Brain microvascular endothelial cell (primary cell): ENCODE measurements around the gene GLS.

Source experiments
- DNase-seq: peaks from one replicate; pipeline ENCODE4 v3.0.0-alpha.2; 2020
- H3K27ac ChIP-seq: fragments of 250-450 bp; sonication (Bioruptor Pico); 2 replicates; pipeline ENCODE4 v1.5.1; 2020; ENCODE audit warnings: mild to moderate bottlenecking, moderate library complexity
- H3K27me3 ChIP-seq: fragments of 250-450 bp; sonication (Bioruptor Pico); replicated peaks from 2 replicates; pipeline ENCODE4 v1.5.1; 2020; ENCODE audit warnings: mild to moderate bottlenecking
- H3K36me3 ChIP-seq: fragments of 250-450 bp; sonication (Bioruptor Pico); replicated peaks from 2 replicates; pipeline ENCODE4 v1.5.1; 2020; ENCODE audit warnings: mild to moderate bottlenecking
- H3K4me3 ChIP-seq: 2 replicates; pipeline ENCODE4 v1.5.1; 2011; ENCODE audit warnings: low read depth, mild to moderate bottlenecking, control low read depth, low read length, moderate library complexity
- CTCF ChIP-seq: IDR thresholded peaks from 2 replicates; pipeline ENCODE4 v1.5.1; 2011; ENCODE audit warnings: low read depth, mild to moderate bottlenecking, moderate library complexity, low read length, control low read depth, inconsistent platforms; ENCODE audit errors: missing control alignments
- in situ Hi-C: cut with HindIII; loops from 2 replicates; pipeline ENCODE4 v1.10.0; 2017; ENCODE audit warnings: low sequenced_read_pairs, low pct_ligation_motif_present

The GLS gene

GRCh38 chr2:190880378-190881083 lies at the start of gene GLS:
GLS (plus strand) TSS chr2:190880821; CDS start chr2:190881085, 264 bp downstream.
- in situ Hi-C loops = no loop called here
- no peak for TF ChIP-seq CTCF
- no peaks in the 10 kb centered on the region for H3K36me3 ChIP-seq

GRCh38 chr2:190831941-190832340 lies 48.7 kb upstream of the GLS start:
- no peak for DNase-seq
- Histone ChIP-seq H3K27ac (no peak overlapping the region), H3K36me3 (no peaks in the 10 kb centered on the region), H3K27me3 (no peaks in the 10 kb centered on the region), H3K4me3 (no peak overlapping the region)
- no peak for TF ChIP-seq CTCF
- in situ Hi-C loops = no loop called here

More at GRCh38 chr2:190880378-190881083, at the start of gene GLS:
- H3K27ac ChIP-seq = peak within 1 kb of the TSS; percentile 64
- H3K4me3 ChIP-seq = peak within 1 kb of the TSS; percentile 92
- no peaks in the 10 kb centered on the region for H3K27me3 ChIP-seq
- peak; percentile 96 for DNase-seq

GRCh38 chr2:190834890-190835208 lies 45.8 kb upstream of the GLS start:
- Histone ChIP-seq H3K27me3 (no peaks in the 10 kb centered on the region), H3K27ac (peak overlapping the region; percentile 14), H3K4me3 (no peak overlapping the region), H3K36me3 (no peaks in the 10 kb centered on the region)
- no peak for DNase-seq
- no peak for TF ChIP-seq CTCF
- in situ Hi-C loops = no loop called here

GRCh38 chr2:190835303-190835930 lies 45.2 kb upstream of the GLS start:
- TF ChIP-seq CTCF = no peak
- Histone ChIP-seq H3K4me3 (no peak overlapping the region), H3K27ac (peak overlapping the region; percentile 14), H3K36me3 (no peaks in the 10 kb centered on the region), H3K27me3 (no peaks in the 10 kb centered on the region)
- in situ Hi-C loops = no loop called here
- DNase-seq = peak; percentile 92

- no peaks in the 10 kb centered on the region for H3K36me3 ChIP-seq
- no peak overlapping the region for H3K4me3 ChIP-seq
- TF ChIP-seq CTCF = no peak
- DNase-seq = no peak
- H3K27me3 ChIP-seq = no peaks in the 10 kb centered on the region
- in situ Hi-C loops = no loop called here
- H3K27ac ChIP-seq = no peak overlapping the region
These were observed 43.9 kb upstream of the GLS start for GRCh38 chr2:190836767-190837166.
